HEK293T (cell line): Measurements from ENCODE around the gene PCSK5.

Experiments used
- ELF4 ChIP-seq: fragments of 450-650 bp; IDR thresholded peaks from 2 replicates; pipeline ENCODE4 v1.6.1; 2017; ENCODE audit warnings: antibody characterized with exemption
- FOXA1 ChIP-seq: fragments of 450-650 bp; IDR thresholded peaks from 2 replicates; pipeline ENCODE4 v1.6.1; 2016; ENCODE audit warnings: mild to moderate bottlenecking
- FOXK2 ChIP-seq: fragments of 450-650 bp; IDR thresholded peaks from 2 replicates; pipeline ENCODE4 v1.6.1; 2016; ENCODE audit warnings: mild to moderate bottlenecking
- FOXM1 ChIP-seq: fragments of 450-650 bp; IDR thresholded peaks from 2 replicates; pipeline ENCODE4 v1.6.1; 2017; ENCODE audit warnings: mild to moderate bottlenecking, borderline replicate concordance
- HDGF ChIP-seq: fragments of 450-650 bp; IDR thresholded peaks from 2 replicates; pipeline ENCODE4 v1.6.1; 2017; ENCODE audit warnings: antibody characterized with exemption, borderline replicate concordance
- L3MBTL2 ChIP-seq: fragments of 450-650 bp; conservative IDR thresholded peaks from 2 replicates; pipeline ENCODE4 v1.6.1; 2016; ENCODE audit warnings: mild to moderate bottlenecking
- NFRKB ChIP-seq: fragments of 450-650 bp; IDR thresholded peaks from 2 replicates; pipeline ENCODE4 v1.6.1; 2016; ENCODE audit warnings: mild to moderate bottlenecking, moderate library complexity
- SP1 ChIP-seq: fragments of 450-650 bp; IDR thresholded peaks from 2 replicates; pipeline ENCODE4 v1.6.1; 2017
- SUZ12 ChIP-seq: fragments of 450-650 bp; IDR thresholded peaks from 2 replicates; pipeline ENCODE4 v1.6.1; 2016; ENCODE audit warnings: mild to moderate bottlenecking

DNA sequence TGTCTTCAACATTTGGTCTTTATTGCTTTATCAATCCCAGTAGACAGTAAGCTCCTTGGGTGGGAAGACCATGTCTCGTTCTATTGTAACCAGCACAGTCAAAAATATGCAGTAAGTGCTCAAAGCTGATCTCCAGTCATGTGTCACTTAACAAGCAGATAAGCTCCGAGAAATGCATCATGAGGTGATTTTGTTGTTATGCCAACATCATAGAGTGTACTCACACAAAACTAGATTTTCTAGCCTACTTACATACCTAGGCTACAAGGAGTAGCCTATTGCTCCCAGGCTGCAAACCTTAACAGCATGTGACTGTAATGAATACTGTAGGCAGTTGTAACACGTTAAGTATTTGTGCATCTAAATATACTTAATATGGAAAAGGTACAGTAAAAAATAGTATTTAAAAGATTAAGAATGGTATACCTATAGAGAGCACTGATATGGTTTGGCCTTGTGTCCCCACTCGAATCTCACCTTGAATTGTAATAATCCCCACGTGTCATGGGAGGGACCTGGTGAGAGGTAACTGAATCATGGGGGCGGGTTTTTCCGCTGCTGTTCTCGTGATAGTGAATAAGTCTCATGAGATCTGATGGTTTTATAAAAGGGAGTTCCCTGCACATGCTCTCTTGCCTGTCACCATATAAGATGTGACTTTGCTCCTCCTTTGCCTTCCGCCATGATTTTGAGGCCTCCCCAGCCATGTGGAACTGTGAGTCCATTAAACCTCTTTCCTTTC is 39.8 kb upstream of the PCSK5 start:
- TF ChIP-seq FOXM1 (no peak), HDGF (no peak), ELF4 (no peak), NFRKB (no peak), SP1 (no peak), SUZ12 (no peak), FOXK2 (no peak), FOXA1 (no peak), L3MBTL2 (no peak)
